Esophagus squamous epithelium (tissue), 4 donors: Measurements from ENCODE around the gene PQBP1.
"Not testable (repeated sequence)": the region's sequence is repeated elsewhere in the genome, so short reads cannot be mapped to it uniquely, and the experiment has no call there.

Experiments
- CTCF ChIP-seq, 6 experiments: fragments of 450-650 bp in 4 of 6; fragments of 200-600 bp in 2 of 6; sonication (generic) in 2 of 6; IDR thresholded peaks; one replicate each; pipeline ENCODE4 v1.5.1; 2016 to 2019; ENCODE audit warnings: antibody characterized with exemption in 6 of 6, mild to moderate bottlenecking in 4 of 6, moderate library complexity in 4 of 6
- POLR2A ChIP-seq, 4 donors: fragments of 450-650 bp; IDR thresholded peaks; one replicate each; pipeline ENCODE4 v1.6.1; 2017; ENCODE audit warnings: antibody characterized with exemption in 4 of 4, mild to moderate bottlenecking in 4 of 4, moderate library complexity in 3 of 4

- TF ChIP-seq CTCF, POLR2A (IDR thresholded peaks at IDR 0.05): not testable (repeated sequence)
Measured at GRCh38 chrX:48886586-48886985, 11.1 kb upstream of the PQBP1 start.
